MM.1S (cell line): ENCODE results near the gene LIG1.

Experiments
- DNase-seq: peaks from one replicate; pipeline ENCODE4 v3.0.0-alpha.2; 2015
- H2AFZ ChIP-seq: fragments of 300-600 bp; sonication (generic); 2 replicates; pipeline ENCODE4 v1.6.0; 2016; ENCODE audit warnings: antibody characterized with exemption, low read length
- H3F3A ChIP-seq: fragments of 300-600 bp; sonication (generic); 2 replicates; pipeline ENCODE4 v1.6.1; 2016; ENCODE audit warnings: mild to moderate bottlenecking, antibody characterized with exemption, low read length, moderate library complexity, mixed read lengths; ENCODE audit not compliant: insufficient read depth
- H3K27ac ChIP-seq: fragments of 300-600 bp; sonication (generic); 2 replicates; pipeline ENCODE4 v1.5.1; 2016; ENCODE audit warnings: mild to moderate bottlenecking, low read length
- H3K27me3 ChIP-seq: fragments of 300-600 bp; sonication (generic); replicated peaks from 2 replicates; pipeline ENCODE4 v1.6.0; 2016; ENCODE audit warnings: low read length; ENCODE audit not compliant: insufficient read depth
- H3K36me3 ChIP-seq: fragments of 300-600 bp; sonication (generic); replicated peaks from 2 replicates; pipeline ENCODE4 v1.6.1; 2016; ENCODE audit warnings: mild to moderate bottlenecking, low read length, mixed read lengths; ENCODE audit not compliant: insufficient read depth
- H3K4me1 ChIP-seq: fragments of 300-600 bp; sonication (generic); 2 replicates; pipeline ENCODE4 v1.6.1; 2016; ENCODE audit warnings: low read length, mixed read lengths
- H3K4me2 ChIP-seq: fragments of 300-600 bp; sonication (generic); 2 replicates; pipeline ENCODE4 v1.6.0; 2016; ENCODE audit warnings: low read depth, low read length
- H3K4me3 ChIP-seq: fragments of 300-600 bp; sonication (generic); 2 replicates; pipeline ENCODE4 v1.5.1; 2016; ENCODE audit warnings: low read length, mixed read lengths
- H3K79me2 ChIP-seq: fragments of 300-600 bp; sonication (generic); 2 replicates; pipeline ENCODE4 v1.6.1; 2016; ENCODE audit warnings: mixed run types, low read length, mixed read lengths
- H3K9ac ChIP-seq: fragments of 300-600 bp; sonication (generic); 2 replicates; pipeline ENCODE4 v1.6.1; 2016; ENCODE audit warnings: low read length, mixed read lengths
- H3K9me2 ChIP-seq: fragments of 300-600 bp; sonication (generic); replicated peaks from 2 replicates; pipeline ENCODE4 v1.6.1; 2016; ENCODE audit warnings: mild to moderate bottlenecking, low read length, mixed read lengths; ENCODE audit not compliant: insufficient read depth
- H3K9me3 ChIP-seq: fragments of 300-600 bp; sonication (generic); replicated peaks from 2 replicates; pipeline ENCODE4 v1.6.1; 2016; ENCODE audit warnings: mild to moderate bottlenecking, low read length, mixed read lengths; ENCODE audit not compliant: insufficient read depth
- H4K20me1 ChIP-seq: fragments of 300-600 bp; sonication (generic); 2 replicates; pipeline ENCODE4 v1.6.1; 2016; ENCODE audit warnings: mild to moderate bottlenecking, low read length, moderate library complexity, mixed read lengths; ENCODE audit not compliant: insufficient read depth
- CTCF ChIP-seq: fragments of 300-600 bp; sonication (generic); IDR thresholded peaks from 2 replicates; pipeline ENCODE4 v1.5.1; 2016; ENCODE audit warnings: antibody characterized with exemption, low read length, mixed read lengths
- EZH2 ChIP-seq: fragments of 300-600 bp; sonication (generic); optimal IDR thresholded peaks from 2 replicates; pipeline ENCODE3; 2017; ENCODE audit warnings: low read depth, mild to moderate bottlenecking, antibody characterized with exemption, low read length, mixed read lengths
- EZH2phosphoT487 ChIP-seq: fragments of 300-600 bp; sonication (generic); IDR thresholded peaks from 2 replicates; pipeline ENCODE4 v1.6.1; 2018; ENCODE audit warnings: antibody characterized with exemption, low read length

Gene LIG1

GRCh38 chr19:48137411-48137810 lies 32.7 kb downstream of the LIG1 start:
- Histone ChIP-seq H3K4me1 (no peaks in the 10 kb centered on the region), H3K4me3 (no peak overlapping the region), H3F3A (no peaks in the 10 kb centered on the region), H4K20me1 (no peaks in the 10 kb centered on the region), H2AFZ (no peak overlapping the region), H3K27ac (no peak overlapping the region), H3K9ac (no peak overlapping the region), H3K9me2 (no peaks in the 10 kb centered on the region), H3K4me2 (no peak overlapping the region), H3K79me2 (no peaks in the 10 kb centered on the region), H3K27me3 (no peaks in the 10 kb centered on the region), H3K36me3 (no peaks in the 10 kb centered on the region), H3K9me3 (no peaks in the 10 kb centered on the region)
- no peak for DNase-seq
- TF ChIP-seq EZH2phosphoT487 (no peak), EZH2 (no peak), CTCF (no peak)

GRCh38 chr19:48136547-48136946 lies 33.6 kb downstream of the LIG1 start:
- no peak overlapping the region for H3K27ac ChIP-seq

GRCh38 chr19:48135411-48135810 lies 34.7 kb downstream of the LIG1 start:
- H3K27ac ChIP-seq = no peak overlapping the region
- DNase-seq = no peak
- H3K4me1 ChIP-seq = no peaks in the 10 kb centered on the region
- H3K79me2 ChIP-seq = no peaks in the 10 kb centered on the region
- H3K4me3 ChIP-seq = no peak overlapping the region
- no peaks in the 10 kb centered on the region for H3K27me3 ChIP-seq
- no peak overlapping the region for H3K9ac ChIP-seq
- H3K9me2 ChIP-seq = no peaks in the 10 kb centered on the region
- H3F3A ChIP-seq = no peaks in the 10 kb centered on the region
- no peak for TF ChIP-seq CTCF
- no peak for TF ChIP-seq EZH2
- no peak for TF ChIP-seq EZH2phosphoT487
- no peak overlapping the region for H2AFZ ChIP-seq
- H3K4me2 ChIP-seq = no peak overlapping the region
- no peaks in the 10 kb centered on the region for H4K20me1 ChIP-seq
- H3K36me3 ChIP-seq = no peaks in the 10 kb centered on the region
- no peaks in the 10 kb centered on the region for H3K9me3 ChIP-seq

More at GRCh38 chr19:48136547-48136946, 33.6 kb downstream of the LIG1 start:
- DNase-seq = no peak
- H3F3A ChIP-seq = no peaks in the 10 kb centered on the region
- no peak overlapping the region for H3K9ac ChIP-seq
- no peaks in the 10 kb centered on the region for H4K20me1 ChIP-seq
- TF ChIP-seq CTCF (no peak), EZH2phosphoT487 (no peak), EZH2 (no peak)
- no peak overlapping the region for H3K4me3 ChIP-seq
- no peaks in the 10 kb centered on the region for H3K9me2 ChIP-seq
- no peaks in the 10 kb centered on the region for H3K4me1 ChIP-seq
- H3K9me3 ChIP-seq = no peaks in the 10 kb centered on the region
- H3K4me2 ChIP-seq = no peak overlapping the region
- H2AFZ ChIP-seq = no peak overlapping the region
- H3K36me3 ChIP-seq = no peaks in the 10 kb centered on the region
- no peaks in the 10 kb centered on the region for H3K79me2 ChIP-seq
- no peaks in the 10 kb centered on the region for H3K27me3 ChIP-seq
